Measurements from ENCODE around the gene C17orf78.
"Not testable (repeated sequence)": the region's sequence is repeated elsewhere in the genome, so short reads cannot be mapped to it uniquely, and the experiment has no call there.

C17orf78 gene

DNA sequence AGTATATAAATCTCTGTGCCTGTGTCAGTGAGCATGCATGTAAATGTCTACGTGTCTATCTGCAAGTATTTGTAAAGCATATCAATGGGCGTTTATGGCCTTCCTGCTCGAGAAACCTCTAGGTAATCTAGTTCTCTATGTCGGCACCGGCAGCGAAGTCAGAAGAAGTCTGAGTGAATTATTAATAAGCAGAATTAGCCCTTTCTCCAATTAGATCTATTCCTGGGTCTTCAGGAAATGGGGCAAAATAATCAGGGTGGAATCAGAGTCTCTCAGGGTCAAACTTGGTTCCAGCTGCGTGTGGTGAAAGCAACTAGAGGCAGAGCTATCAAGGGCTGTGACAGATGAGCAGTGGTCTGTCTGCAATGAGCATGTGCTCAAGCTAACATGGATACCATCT lies at the start of gene C17orf78:
Gene C17orf78 (plus strand): TSS at position 280 of the 400 bp plus-strand sequence. CDS start 108 bp downstream, at position 388.
- DNase-seq (ENCODE audit: low read depth) = no peak

DNA sequence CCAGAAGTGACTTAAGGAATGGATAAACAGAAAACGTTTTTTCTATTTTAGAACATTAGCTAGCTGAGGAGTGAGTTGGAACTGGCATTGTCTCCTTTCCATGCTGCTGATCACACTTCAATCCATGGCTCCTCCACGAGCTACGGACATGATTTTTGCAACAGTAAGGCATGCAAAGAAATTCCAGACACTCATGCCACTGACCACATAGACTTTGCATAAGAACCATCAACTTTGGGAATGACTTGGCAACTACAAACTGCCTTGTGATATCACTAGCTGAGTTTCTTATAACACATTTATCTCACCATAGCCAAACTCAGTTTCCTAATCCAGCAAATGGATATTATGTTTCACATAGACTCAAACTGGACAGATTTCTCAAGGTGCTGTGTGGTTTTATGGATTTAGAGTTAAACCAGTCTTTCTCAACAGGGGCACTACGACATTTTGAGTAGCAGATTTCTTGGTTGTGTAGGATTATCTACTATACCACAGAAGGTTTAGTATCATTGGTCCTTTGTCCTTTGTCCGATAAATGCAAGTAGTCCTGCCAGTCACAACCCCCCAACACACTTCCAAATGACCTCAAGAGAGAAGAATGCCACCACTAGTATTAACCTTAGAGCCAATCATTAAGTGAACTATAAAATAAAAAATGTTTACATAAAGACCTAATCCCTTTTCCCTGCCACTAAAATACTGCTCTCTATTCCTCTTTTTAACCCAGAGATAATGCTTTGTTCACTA lies 48.3 kb upstream of the C17orf78 start:
- DNase-seq (ENCODE audit: low read depth) = no peak

DNA sequence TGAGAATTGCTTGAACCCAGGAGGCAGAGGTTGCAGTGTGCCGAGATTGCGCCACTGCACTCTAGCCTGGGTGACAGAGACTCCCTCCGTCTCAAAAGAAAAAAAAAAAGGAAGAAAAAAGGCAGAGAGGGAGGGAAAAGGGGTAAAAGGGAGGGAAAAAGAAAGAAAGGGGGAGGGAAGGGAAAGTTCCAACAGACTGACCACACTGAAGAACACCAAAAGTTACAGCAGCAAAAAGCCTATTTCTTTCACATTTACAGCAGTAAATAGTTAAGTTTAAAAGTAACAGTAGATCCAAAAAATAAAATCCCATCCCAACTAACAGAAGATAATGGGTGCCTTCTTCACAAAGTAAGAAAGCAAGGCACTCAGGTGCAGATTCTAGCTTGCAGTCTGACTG lies 36.9 kb upstream of the C17orf78 start:
- DNase-seq (ENCODE audit: low read depth) = no peak

DNA sequence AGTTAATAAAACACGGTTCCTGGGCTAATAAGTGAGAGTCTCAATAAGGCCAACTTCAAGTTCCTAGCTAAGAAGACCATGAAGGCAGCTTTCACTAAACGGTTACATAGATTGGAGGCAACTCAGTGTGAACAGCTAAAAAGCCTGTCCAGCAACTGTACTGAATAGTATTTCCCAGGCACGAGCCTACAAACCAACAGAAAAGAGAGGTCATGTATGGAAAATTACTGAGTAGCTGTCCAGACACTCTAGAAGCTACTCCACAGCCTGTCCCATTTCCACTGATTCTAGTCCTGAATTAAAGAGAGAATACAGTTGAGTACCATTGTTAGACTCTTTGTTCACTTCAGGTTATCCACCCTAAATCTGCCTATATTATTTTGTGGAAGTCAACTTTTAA lies 36.5 kb upstream of the C17orf78 start:
- no peak for DNase-seq (ENCODE audit: low read depth)

DNA sequence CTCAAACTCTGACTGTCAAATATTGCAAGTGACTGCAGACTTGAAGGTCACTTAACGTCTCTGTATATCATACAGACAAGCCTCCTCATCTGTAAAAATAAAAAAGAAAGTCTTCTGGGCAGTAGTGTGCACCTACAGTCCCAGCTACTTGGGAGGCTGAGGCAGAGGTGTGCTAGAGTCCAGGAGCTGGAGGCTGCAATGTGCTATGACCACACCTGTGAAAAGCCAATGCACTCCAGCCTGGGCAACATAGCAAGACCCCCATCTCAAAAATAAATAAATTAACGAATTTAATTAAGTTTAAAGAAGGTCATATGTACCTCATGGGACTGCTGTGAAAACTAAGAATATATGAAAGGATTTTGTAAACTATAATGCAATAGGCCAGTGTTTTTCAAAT lies 35.0 kb upstream of the C17orf78 start:
- DNase-seq (ENCODE audit: low read depth) = no peak

DNA sequence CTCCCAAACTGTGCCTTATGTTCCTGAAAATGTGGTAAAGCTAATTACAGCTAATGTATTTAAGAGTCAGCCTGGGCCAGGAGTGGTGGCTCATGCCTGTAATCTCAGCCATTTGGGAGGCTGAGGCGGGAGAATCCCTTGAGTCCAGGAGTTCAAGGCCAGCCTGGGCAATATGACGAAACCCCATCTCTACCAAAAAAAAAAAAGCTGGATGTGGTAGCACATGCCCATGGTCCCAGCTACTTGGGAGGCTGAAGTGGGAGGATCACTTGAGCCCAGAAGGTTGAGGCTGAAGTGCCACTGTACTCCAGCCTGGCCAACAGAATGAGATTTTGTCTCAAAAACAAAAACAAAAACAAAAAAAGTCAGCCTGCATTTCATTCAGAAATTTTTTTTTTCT lies 33.2 kb upstream of the C17orf78 start:
- no peak for DNase-seq (ENCODE audit: low read depth)

- DNase-seq (ENCODE audit: low read depth) = no peak
Observed at GRCh38 chr17:37344519-37344918, 31.3 kb upstream of the C17orf78 start.

- DNase-seq (ENCODE audit: low read depth) = not testable (repeated sequence)
Observed at GRCh38 chr17:37346863-37347402, 28.9 kb upstream of the C17orf78 start.

DNA sequence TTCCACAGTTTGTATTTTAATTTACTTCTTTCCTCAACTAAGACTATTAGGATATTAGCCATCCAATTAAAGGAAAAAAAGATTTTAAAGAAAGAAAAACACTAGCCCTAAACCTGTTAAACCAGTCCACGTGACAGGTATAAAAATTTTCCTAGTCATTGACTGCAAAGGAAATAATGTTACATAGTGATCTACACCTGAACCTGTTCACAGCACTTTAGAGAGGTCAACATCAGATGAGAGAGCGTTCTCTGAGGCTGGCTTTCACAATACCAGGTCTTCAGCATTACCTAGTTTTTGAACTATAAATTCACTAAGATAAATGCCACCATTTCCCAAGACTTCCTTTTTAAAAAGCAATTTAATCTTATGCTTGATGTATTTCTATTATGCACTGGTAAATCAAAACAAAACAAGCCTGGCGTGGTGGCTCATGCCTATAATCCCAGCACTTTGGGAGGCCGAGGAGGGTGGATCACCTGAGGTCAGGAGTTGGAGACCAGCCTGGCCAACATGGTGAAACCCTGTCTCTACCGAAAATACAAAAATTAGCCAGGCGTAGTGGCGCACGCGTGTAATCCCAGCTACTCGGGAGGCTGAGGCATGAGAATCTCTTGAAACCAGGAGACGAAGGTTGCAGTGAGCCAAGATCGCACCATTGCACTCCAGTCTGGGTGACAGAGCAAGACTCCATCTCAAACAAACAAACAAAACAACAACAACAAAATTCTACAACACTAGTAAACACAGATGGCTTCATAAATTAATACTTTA lies 18.8 kb upstream of the C17orf78 start:
- DNase-seq (ENCODE audit: low read depth) = not testable (repeated sequence)

- DNase-seq (ENCODE audit: low read depth) = peak; percentile 7
Observed at GRCh38 chr17:37358098-37358829, 17.5 kb upstream of the C17orf78 start.

DNA sequence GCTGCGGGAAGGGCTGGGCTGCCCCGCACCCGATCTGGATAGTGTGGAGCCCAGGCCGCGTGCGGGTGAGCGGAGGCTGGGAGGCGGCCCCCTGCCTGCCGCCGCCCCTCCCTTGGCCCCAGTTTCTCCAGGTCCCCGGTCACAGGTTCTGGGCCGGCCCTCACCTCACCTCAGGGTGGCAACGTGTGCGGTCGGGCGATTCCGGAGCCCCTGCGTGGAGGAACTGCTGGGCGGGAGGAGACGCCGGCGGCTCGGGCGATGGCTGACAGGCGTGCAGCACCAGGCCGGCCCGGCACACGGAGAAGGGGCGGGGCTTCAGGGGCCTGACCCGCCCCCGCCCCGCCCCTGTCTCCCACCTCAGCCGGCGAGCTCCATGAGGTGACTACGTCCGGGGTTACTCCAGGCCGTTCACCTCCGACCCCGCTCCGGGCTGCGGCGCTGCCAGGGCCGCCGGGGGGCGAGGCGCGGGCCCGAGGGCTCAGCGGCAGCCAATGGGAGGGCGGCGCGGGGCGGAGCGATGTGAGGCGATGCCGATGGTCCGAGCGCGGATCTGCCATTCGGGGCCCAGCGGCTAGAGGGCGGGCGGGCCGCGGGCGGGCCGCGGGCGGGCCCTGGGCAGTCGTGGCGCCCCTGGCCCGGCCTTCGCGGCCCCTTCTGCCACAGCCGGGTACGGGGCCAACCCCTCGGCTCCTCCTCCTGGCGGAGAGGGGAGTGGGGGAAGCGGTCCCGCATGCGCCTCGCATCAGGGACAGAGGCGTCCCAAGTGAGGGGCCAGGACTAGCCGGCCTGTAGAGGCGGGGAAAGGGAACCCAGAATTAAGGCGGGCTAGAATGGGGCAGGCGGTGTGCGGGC lies 16.7 kb upstream of the C17orf78 start:
- peak; percentile 88 for DNase-seq (ENCODE audit: low read depth)

DNA sequence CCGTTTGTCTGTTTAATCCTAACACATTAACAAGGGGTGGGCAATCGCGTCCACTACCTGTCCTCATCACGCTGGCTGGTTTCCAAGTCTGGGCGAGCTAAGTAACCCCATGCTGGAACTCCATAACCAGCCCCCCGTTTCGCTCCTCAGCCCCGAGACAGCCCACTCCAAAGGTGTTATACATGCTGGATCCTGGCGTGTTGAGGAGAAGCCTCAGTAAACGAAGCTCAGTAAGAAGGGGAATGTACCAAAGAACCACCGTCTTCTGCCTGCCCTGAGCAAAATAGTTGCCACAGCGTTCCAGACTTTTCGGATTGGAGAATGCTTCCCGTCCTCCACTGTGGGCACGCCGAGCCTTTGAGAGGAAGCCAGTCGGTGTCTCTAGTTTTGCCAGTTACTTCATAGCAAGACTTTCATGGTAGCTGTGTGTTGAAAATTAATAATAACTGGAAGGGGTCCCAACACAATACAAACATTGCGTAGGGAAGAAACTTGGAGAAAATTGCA lies 16.1 kb upstream of the C17orf78 start:
- DNase-seq (ENCODE audit: low read depth) = no peak

- DNase-seq (ENCODE audit: low read depth) = no peak
Observed at GRCh38 chr17:37360632-37361031, 15.2 kb upstream of the C17orf78 start.

DNA sequence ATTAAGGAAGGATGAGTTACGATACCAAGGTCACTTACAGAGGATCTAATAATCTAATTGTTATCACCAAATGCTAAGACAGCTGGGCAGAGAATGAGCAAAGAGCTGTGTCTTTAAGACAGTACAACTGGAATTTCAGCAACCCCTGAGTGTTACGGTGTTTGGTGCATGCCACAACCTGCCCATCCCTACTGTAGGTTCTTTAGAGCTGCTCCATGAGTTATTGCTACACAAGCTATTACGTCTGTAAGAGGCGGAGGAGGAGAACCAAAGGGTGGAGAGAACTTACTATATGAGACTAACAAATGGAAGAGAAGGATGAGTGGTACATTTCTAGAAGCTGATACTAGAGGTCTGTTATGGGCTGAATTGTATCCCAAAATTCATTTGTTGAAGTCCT lies 14.2 kb upstream of the C17orf78 start:
- no peak for DNase-seq (ENCODE audit: low read depth)

DNA sequence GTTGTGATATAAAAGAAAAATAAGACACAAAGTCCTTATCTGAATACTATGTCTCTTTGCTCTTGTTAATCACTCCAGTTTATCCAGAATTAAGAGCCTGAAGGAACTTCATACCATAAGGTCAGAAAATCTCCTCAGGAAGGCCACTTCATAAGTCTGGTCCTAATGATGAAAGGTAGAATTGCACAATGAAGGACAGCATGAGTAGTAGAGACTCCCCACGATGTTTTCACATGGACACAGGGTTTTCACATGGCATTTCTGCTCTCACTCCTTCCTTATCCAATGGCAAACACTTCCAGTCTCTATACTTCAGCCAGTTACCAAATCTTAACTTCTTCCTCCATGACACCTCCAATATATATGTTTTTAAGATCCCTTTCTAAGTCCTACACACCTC lies 10.2 kb upstream of the C17orf78 start:
- no peak for DNase-seq (ENCODE audit: low read depth)

- no peak for DNase-seq (ENCODE audit: low read depth)
Observed at GRCh38 chr17:37368577-37368976, 7.2 kb upstream of the C17orf78 start.

DNA sequence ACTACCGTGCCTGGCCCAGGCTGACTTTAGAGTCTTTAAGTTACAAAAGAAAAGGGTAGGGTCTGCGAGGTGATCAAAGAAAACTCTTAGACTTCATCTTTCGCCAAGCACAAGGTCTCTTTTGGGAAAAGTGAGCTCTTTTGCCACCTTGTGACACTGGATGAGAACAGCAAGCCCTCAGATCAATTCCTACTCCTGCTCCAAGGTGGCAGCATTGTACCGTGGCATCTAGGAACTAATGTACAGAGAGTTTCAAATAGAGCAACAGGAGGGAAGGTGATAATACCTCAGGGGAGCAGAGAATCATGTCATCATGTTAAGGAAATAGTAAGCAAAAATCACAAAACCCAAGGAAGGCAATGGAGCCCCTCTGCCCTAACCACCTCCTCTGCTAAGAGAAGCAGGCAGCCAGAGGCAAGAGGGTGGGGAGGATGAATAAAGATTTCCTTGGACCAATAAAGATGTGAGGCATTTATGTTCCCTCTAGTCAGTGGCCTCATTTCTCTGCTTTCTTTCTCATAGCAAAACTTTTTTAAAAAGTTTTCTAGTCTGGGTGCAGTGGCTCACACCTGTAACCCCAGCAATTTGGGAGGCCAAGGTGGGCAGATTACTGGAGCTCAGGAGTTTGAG lies 2.1 kb upstream of the C17orf78 start:
- peak; percentile 16 for DNase-seq (ENCODE audit: low read depth)

GRCh38 chr17:37382056-37382455 lies 6.3 kb downstream of the C17orf78 start:
- no peak for DNase-seq (ENCODE audit: low read depth)

GRCh38 chr17:37384560-37385149 lies 8.9 kb downstream of the C17orf78 start:
- no peak for DNase-seq (ENCODE audit: low read depth)

DNA sequence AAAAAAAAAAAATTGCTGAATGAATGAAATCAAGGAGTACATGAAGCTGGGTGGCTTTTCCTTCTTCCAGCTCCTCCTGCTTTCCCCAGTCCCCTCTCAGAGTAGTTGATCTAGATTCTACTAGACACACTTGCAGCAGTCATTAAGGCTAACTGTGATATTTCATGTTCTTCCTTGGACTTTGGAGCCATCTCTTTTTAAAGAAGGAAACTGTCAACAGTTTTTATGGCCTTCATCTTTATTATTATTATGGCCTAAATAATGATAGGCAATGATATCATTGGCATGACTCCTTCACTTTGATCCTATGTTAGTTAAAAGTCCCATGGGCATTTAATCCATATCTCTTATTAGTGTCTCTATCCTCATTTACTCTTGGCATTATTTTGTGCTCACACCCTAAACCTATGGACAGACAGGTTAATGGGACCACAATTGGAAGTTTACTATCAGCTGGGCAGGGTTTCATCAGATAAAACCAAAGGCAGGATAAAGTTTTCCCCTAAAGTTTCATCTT lies 9.7 kb downstream of the C17orf78 start:
- DNase-seq (ENCODE audit: low read depth) = no peak
